Activated CD8-positive, alpha-beta memory T cell treated with anti-CD3 and anti-CD28 coated beads, Interleukin-2, amount 50 U/mL, for 1 hour (primary cell): ENCODE measurements around the gene MYBPH.

Experiments used
- DNase-seq: peaks from one replicate; pipeline ENCODE4 v3.0.0-alpha.2; 2020; ENCODE audit errors: extremely low read depth

Gene MYBPH

GRCh38 chr1:203178821-203179666 is 3.4 kb upstream of the MYBPH start:
- no peak for DNase-seq

DNA sequence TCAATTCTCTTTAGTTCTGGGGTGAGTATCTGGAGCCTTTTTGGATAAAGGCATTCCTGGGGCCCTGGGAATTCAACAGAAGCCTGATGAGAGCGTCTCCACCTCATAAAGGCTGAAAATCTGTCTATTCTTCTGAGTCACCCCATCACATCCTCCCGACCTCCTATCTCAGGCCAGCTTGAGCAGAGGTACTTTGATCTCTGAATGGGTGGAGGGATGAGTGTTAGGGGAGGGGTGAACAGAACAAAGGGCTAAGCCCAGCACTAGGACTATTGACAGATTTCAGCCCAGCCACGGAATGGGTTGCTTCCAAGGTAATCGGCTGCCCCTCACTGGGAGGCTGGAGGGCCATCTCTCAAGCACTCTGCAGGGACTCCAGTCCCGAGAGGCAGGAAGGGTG is 2.5 kb upstream of the MYBPH start:
- no peak for DNase-seq

- DNase-seq: no peak
Observed at GRCh38 chr1:203177470-203178039, 1.9 kb upstream of the MYBPH start.

DNA sequence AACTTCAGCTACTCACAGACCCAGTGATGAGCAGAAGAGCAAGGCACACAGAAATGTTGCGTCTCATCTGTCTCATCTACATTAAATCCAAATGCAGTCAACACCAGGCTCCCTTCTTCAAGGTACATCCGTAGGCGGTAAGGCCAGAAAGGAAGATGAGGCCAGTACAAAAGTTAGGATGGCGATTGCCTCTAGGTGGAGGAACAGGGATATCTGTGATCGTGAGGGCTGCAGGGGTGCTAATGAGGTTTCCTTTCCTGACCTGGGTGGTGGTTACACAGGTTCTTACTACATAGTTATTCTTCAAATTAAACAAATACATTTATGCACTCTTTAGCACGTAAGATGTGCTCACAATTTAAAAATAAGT is 1.4 kb upstream of the MYBPH start:
- DNase-seq: no peak

- no peak for DNase-seq
Observed at GRCh38 chr1:203176273-203177035, 828 bp upstream of the MYBPH start.

- DNase-seq: no peak
Observed at GRCh38 chr1:203175827-203176241, 208 bp upstream of the MYBPH start.

GRCh38 chr1:203174324-203174985 is 1.2 kb downstream of the MYBPH start:
- no peak for DNase-seq

GRCh38 chr1:203173566-203173965 is 2.1 kb downstream of the MYBPH start:
- no peak for DNase-seq

- DNase-seq: no peak
Observed at GRCh38 chr1:203173011-203173555, 2.5 kb downstream of the MYBPH start.

GRCh38 chr1:203172184-203173010 is 3.2 kb downstream of the MYBPH start:
- DNase-seq: no peak

DNA sequence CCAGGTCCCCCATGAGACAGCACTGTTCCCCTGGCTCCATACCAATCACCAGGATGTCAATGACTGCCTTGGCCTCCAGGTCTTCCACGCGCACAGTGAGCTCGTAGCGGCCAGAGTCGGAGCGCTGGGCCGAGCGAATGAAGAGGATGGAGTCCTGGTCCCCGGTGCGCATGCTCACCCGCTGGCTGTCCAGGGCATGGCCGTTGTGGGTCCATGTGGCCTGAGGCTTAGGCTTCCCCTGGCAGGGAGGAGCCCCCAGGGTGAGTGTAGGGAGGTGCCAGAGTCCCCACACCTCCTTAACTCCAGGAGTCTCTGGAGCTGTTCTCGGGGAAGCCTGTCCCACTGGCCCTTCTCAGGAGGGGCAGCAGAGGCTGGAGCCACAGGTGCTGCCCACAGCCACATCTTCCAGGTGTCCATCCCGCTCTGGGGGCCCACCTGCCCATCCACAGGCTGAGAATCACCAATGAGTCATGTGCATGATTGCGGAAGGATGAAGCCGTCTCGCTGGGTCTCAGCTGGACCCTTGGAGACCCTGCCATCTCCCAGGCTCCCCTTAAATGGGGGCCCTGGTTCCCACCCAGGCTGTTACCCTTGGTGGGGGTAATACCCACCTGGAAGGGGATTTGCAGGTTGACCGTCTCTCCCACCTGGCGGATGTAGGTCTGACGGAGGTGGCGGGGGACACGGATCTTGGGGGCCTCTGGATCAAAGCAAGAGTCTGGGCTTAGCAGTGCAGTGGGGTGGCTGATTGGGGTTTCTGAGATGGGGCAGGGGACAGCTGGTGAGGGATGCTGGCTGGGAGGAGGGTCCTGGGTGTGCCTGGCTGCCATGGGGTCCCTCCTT is 4.1 kb downstream of the MYBPH start:
- no peak for DNase-seq

DNA sequence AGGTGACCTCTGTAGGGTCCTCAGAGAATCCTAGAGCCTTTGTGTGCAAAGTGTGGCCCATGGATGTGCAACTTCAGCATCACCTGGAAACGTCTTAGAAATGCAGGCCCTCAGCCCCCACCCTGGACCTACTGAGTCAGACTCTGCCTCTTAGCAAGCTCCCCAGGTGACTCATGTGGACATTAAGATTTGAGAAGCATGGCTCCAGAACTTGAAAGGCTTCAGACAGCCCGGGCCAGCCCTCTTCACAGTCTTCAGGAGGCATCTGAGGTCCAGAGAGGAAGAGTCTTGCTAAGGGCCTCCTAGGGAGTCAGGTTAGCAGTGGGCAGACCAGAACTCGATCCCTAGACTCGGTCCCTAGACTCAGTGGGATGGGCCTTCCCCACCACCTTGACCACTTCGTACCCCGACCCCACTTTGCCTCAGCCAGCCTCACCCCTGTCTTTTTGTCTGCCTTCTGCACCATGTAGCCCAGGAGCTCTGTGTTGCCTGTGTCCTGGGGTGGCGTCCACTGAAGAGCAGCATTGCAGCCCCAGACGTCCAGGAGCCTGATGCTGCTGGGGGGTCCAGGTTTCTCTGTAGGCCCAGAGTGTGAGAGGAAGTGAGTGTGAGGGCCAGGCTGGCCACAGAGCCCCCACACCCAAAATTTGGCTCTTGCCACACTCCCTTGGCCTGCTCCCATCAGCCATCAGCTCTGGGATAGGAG is 4.8 kb downstream of the MYBPH start:
- DNase-seq: no peak

DNA sequence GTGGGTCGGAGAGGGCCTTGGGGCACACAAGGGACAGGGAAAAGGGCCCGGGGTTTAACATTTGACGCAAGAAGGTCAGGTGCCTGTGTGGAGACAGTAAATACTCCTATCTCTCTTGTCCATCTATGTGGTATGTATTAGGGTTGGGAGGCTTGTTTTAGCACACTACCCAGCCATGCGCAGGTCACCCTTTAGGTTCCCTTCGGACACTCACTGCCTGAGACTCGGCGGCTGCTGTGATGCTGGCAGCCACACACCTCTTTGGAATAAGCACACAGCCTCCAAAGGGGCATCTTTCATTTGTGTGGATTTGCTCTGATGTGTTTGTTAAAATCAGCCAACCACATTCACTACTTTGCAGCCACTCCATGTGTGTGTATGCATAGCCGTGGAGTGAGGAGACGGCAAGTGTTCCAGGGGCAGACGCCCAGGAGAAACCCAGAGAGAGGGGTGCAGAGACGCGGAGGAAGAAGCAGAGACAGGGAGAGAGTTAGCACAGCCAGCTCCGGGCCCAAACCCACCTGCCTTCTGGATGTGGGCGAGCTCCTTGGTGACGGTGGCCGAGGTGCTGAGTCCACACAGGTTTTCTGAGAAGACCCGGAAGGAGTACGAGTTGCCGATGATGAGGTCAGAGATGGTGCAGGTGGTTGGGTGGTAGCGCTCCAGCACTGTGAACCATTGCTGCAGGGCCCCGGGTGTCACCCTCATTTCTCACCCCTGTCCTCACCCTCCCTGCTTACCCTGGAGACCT is 5.7 kb downstream of the MYBPH start:
- no peak for DNase-seq

DNA sequence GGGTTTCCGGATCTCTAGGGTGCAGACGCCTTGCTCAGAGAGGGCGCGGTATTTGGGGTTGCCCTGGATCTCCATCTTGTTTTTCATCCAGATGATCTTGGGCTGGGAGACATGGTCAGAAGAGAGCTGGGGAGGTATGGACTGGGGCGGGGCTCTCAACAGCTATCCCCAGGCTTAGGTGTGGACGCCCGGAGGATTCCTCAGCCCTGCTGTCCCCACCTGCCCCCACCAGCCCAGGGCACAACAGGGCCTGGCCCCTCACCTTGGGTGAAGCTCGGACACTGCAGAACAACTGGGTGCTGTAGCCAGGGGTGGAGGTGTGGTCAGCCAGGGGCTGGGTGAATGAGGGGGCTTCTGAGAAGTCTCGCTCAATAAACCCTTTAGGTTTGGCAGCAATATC is 6.6 kb downstream of the MYBPH start:
- no peak for DNase-seq

- no peak for DNase-seq
Observed at GRCh38 chr1:203168256-203168786, 7.3 kb downstream of the MYBPH start.

- no peak for DNase-seq
Observed at GRCh38 chr1:203167913-203168200, 7.8 kb downstream of the MYBPH start.

DNA sequence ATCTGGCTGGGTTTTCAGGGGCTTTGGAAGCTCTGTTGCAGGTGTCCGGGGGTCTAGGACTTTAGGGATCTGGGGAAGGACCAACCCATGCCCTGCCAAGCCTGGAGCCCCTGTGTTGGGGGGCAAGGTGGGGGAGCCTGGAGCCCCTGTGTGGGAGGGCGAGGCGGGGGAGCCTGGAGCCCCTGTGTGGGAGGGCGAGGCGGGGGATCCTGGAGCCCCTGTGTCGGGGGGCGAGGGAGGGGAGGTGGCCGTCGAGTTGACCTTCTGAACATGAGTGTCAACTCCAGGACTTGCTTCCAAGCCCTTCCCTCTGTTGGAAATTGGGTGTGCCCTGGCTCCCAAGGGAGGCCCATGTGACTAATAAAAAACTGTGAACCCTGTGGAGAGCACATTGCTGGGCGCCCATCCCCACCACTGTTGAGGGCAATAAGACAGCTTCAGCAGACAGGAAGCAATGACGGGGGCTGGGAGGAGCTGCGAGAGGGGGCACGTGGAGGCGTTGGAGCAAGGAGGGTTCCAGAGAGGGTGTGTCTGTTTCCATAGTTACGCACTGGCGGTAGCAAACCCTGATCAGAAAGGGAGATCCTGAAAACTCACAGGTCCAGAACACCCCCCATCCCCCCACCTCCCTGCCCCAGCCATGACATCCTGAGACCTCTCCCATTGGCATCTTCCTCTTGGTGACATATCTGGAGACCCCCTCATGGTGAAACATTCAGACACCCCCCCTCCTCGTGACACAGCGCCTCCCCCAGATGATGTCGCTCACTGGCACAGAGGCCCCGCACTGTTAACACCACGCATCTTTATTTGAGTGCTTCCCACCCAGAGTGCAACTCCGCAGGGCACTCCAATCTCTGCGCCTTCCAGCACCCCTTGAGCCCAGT is 8.4 kb downstream of the MYBPH start:
- no peak for DNase-seq
